ENCODE data around the gene SYNDIG1. TPM values are rescaled to one million over a fixed set of nuclear protein-coding genes. Genes with fewer than 3 reads are reported as not detected.

SYNDIG1 gene
- total RNA-seq, 1 donor = 1.6 TPM

GRCh38 chr20:24630486-24631172, 161.2 kb downstream of the SYNDIG1 start:
- no peak for DNase-seq (ENCODE audit: low read depth)
- H3K4me3 ChIP-seq (ENCODE audit: low read depth, low read length) = no peak overlapping the region
- TF ChIP-seq CTCF (IDR thresholded peaks at IDR 0.05; ENCODE audit: insufficient read depth, low read length) = no peak

- no peak for DNase-seq (ENCODE audit: low read depth)
- TF ChIP-seq CTCF (IDR thresholded peaks at IDR 0.05; ENCODE audit: insufficient read depth, low read length) = no peak
- H3K4me3 ChIP-seq (ENCODE audit: low read depth, low read length) = no peak overlapping the region
These were observed 161.7 kb downstream of the SYNDIG1 start for GRCh38 chr20:24631173-24631505.

- TF ChIP-seq CTCF (IDR thresholded peaks at IDR 0.05; ENCODE audit: insufficient read depth, low read length) = no peak
These were observed 163.2 kb downstream of the SYNDIG1 start for GRCh38 chr20:24632581-24632980.

DNA sequence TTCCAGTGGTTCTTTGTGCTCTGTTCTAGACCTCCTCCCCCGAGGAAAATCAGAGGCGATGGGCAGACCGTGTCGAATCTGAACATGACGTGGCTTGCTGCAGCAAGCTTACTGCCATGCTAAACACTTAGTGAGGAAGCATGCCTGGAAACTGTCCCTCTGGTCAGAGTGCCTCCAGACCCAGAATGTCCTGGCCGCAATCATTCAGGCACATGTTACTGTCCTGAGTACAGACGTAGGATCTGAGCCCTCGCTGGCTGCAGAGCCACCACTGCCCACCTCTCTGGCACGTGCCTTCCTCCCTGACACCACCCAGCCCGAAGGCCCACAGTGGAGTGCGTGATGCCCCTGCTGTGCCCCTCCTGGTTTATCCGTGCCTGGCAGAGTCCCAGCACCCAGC, 163.6 kb downstream of the SYNDIG1 start:
- H3K4me3 ChIP-seq (ENCODE audit: low read depth, low read length) = no peak overlapping the region
- DNase-seq (ENCODE audit: low read depth) = no peak
- TF ChIP-seq CTCF (IDR thresholded peaks at IDR 0.05; ENCODE audit: insufficient read depth, low read length) = no peak

More at GRCh38 chr20:24632581-24632980, 163.2 kb downstream of the SYNDIG1 start:
- H3K4me3 ChIP-seq (ENCODE audit: low read depth, low read length) = no peak overlapping the region
- DNase-seq (ENCODE audit: low read depth) = no peak

DNA sequence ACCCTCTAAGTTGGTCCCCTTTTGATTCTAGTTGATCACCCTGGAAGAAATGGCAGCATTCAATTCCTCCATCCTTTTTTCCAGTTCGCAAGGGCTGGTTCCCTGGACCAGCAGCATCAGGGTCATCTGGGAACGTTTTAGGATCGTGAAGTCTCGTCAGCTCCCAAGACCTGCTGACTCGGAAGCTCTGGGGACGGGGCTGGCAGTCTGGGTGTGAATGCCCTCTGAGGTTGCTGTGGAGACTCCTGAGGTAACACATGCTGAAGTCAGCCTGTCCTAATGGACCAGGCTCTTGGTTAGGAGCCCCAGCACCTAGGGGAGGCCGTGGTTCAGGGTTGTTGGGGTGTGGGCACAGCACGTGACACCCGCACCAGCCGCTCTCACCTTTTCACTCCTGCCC, 164.1 kb downstream of the SYNDIG1 start:
- DNase-seq (ENCODE audit: low read depth) = no peak
- no peak for TF ChIP-seq CTCF (IDR thresholded peaks at IDR 0.05; ENCODE audit: insufficient read depth, low read length)
- no peak overlapping the region for H3K4me3 ChIP-seq (ENCODE audit: low read depth, low read length)

DNA sequence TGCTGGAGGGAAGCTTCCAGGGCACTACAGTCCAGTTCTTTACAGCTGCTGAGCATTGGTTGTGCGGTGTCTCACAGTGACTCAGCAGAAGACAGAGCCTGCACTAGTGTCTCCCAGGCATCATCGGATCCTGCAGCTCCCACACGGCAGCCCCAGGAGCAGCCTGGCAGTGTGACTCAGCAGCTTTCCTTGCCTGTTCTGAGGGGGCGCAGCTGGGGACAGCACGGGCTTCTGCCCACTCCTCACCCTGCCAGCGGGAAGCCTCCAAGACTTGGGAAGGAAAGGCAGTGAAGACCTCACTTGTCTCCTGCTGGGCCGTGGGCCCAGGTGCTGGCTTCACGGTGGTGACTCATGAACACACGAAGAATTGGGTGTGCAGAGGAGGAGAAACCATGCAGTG, 165.4 kb downstream of the SYNDIG1 start:
- TF ChIP-seq CTCF (IDR thresholded peaks at IDR 0.05; ENCODE audit: insufficient read depth, low read length) = no peak
- H3K4me3 ChIP-seq (ENCODE audit: low read depth, low read length) = no peak overlapping the region
- peak; percentile 88 for DNase-seq (ENCODE audit: low read depth)

- DNase-seq (ENCODE audit: low read depth) = no peak
- no peak overlapping the region for H3K4me3 ChIP-seq (ENCODE audit: low read depth, low read length)
- no peak for TF ChIP-seq CTCF (IDR thresholded peaks at IDR 0.05; ENCODE audit: insufficient read depth, low read length)
These were observed 167.2 kb downstream of the SYNDIG1 start for GRCh38 chr20:24636626-24637025.
